Cerebellar cortex (tissue), 1 donor: ENCODE data around the gene PRKCA.
A peak's percentile ranks its signal among the peaks of the same experiment; 100 is the strongest.
"Not testable (repeated sequence)": the region's sequence is repeated elsewhere in the genome, so short reads cannot be mapped to it uniquely, and the experiment has no call there.

Source experiments
- DNase-seq: peaks from one replicate; pipeline ENCODE4 v3.0.0-alpha.2; 2015; ENCODE audit warnings: low spot score

Gene PRKCA

GRCh38 chr17:66353937-66354401, 51.6 kb downstream of the PRKCA start:
- DNase-seq: no peak

GRCh38 chr17:66354472-66354871, 52.1 kb downstream of the PRKCA start:
- DNase-seq: no peak

- no peak for DNase-seq
These were observed 52.6 kb downstream of the PRKCA start for GRCh38 chr17:66354981-66355380.

GRCh38 chr17:66355510-66355909, 53.1 kb downstream of the PRKCA start:
- DNase-seq: no peak

- no peak for DNase-seq
These were observed 54.6 kb downstream of the PRKCA start for GRCh38 chr17:66357037-66357436.

GRCh38 chr17:66359351-66359750, 56.9 kb downstream of the PRKCA start:
- DNase-seq: no peak

- DNase-seq: not testable (repeated sequence)
These were observed 58.6 kb downstream of the PRKCA start for GRCh38 chr17:66360961-66361565.

- no peak for DNase-seq
These were observed 62.1 kb downstream of the PRKCA start for GRCh38 chr17:66364508-66364907.

- DNase-seq: no peak
These were observed 62.6 kb downstream of the PRKCA start for GRCh38 chr17:66364990-66365490.

GRCh38 chr17:66365903-66366302, 63.5 kb downstream of the PRKCA start:
- no peak for DNase-seq

- DNase-seq: no peak
These were observed 64.7 kb downstream of the PRKCA start for GRCh38 chr17:66367107-66367506.

GRCh38 chr17:66369830-66370229, 67.4 kb downstream of the PRKCA start:
- DNase-seq: peak; percentile 37

GRCh38 chr17:66371561-66371960, 69.1 kb downstream of the PRKCA start:
- DNase-seq: no peak

- DNase-seq: no peak
These were observed 69.8 kb downstream of the PRKCA start for GRCh38 chr17:66372182-66372581.

GRCh38 chr17:66373079-66373478, 70.7 kb downstream of the PRKCA start:
- DNase-seq: no peak

GRCh38 chr17:66373944-66374817, 71.8 kb downstream of the PRKCA start:
- no peak for DNase-seq

GRCh38 chr17:66375121-66375520, 72.7 kb downstream of the PRKCA start:
- DNase-seq: no peak

- no peak for DNase-seq
These were observed 75.9 kb downstream of the PRKCA start for GRCh38 chr17:66378296-66378695.

- no peak for DNase-seq
These were observed 77.1 kb downstream of the PRKCA start for GRCh38 chr17:66379544-66379943.

- DNase-seq: no peak
These were observed 77.6 kb downstream of the PRKCA start for GRCh38 chr17:66379996-66380395.

- no peak for DNase-seq
These were observed 79.4 kb downstream of the PRKCA start for GRCh38 chr17:66381701-66382362.

- DNase-seq: no peak
These were observed 80.9 kb downstream of the PRKCA start for GRCh38 chr17:66383333-66383732.
